Karpas-422 (cell line): Measurements from ENCODE around the gene MT1A. TPM values are rescaled to one million over a fixed set of nuclear protein-coding genes. Genes with fewer than 3 reads are reported as not detected.

Experiments
- DNase-seq: peaks from one replicate; pipeline ENCODE4 v3.0.0-alpha.2; 2015
- H2AFZ ChIP-seq: fragments of 200-600 bp; sonication (generic); 2 replicates; pipeline ENCODE4 v1.6.1; 2014; ENCODE audit warnings: antibody characterized with exemption, low read length, mixed read lengths
- H3K27ac ChIP-seq: fragments of 200-600 bp; sonication (generic); 2 replicates; pipeline ENCODE4 v1.5.1; 2014; ENCODE audit warnings: mild to moderate bottlenecking, low read length, moderate library complexity
- H3K27me3 ChIP-seq: fragments of 200-600 bp; sonication (generic); 2 replicates; pipeline ENCODE4 v1.6.1; 2014; ENCODE audit warnings: low read length, mixed read lengths
- H3K36me3 ChIP-seq: fragments of 200-600 bp; sonication (generic); 2 replicates; pipeline ENCODE4 v1.6.1; 2014; ENCODE audit warnings: low read length, mixed read lengths; ENCODE audit not compliant: insufficient read depth
- H3K4me1 ChIP-seq: fragments of 200-600 bp; sonication (generic); 2 replicates; pipeline ENCODE4 v1.6.1; 2014; ENCODE audit warnings: mild to moderate bottlenecking, low read length, mixed read lengths
- H3K4me2 ChIP-seq: fragments of 200-600 bp; sonication (generic); 2 replicates; pipeline ENCODE4 v1.6.1; 2014; ENCODE audit warnings: low read length, low read depth, mild to moderate bottlenecking; ENCODE audit not compliant: poor library complexity, severe bottlenecking
- H3K4me3 ChIP-seq: fragments of 200-600 bp; sonication (generic); 2 replicates; pipeline ENCODE4 v1.5.1; 2014; ENCODE audit warnings: mild to moderate bottlenecking, antibody characterized with exemption, low read length, mixed read lengths
- H3K79me2 ChIP-seq: fragments of 200-600 bp; sonication (generic); 2 replicates; pipeline ENCODE4 v1.6.1; 2014; ENCODE audit warnings: mild to moderate bottlenecking, low read length, mixed read lengths
- H3K9ac ChIP-seq: fragments of 200-600 bp; sonication (generic); 2 replicates; pipeline ENCODE4 v1.6.0; 2014; ENCODE audit warnings: low read length
- H3K9me2 ChIP-seq: fragments of 200-600 bp; sonication (generic), shearing (Covaris generic); replicated peaks from 2 replicates; pipeline ENCODE4 v1.6.0; 2014; ENCODE audit warnings: mild to moderate bottlenecking, low read length, moderate library complexity; ENCODE audit not compliant: insufficient read depth
- H3K9me3 ChIP-seq: fragments of 300-700, 200-600 bp; sonication (generic); 2 replicates; pipeline ENCODE4 v1.6.1; 2014; ENCODE audit warnings: low read length, mixed read lengths
- H4K20me1 ChIP-seq: fragments of 200-600 bp; sonication (generic); 2 replicates; pipeline ENCODE4 v1.6.1; 2014; ENCODE audit warnings: mild to moderate bottlenecking, antibody characterized with exemption, low read length, low read depth; ENCODE audit not compliant: insufficient read depth
- total RNA-seq: library from RNA; depleted of rRNA; stranded (reverse); fragments of >200 nt; shearing (Covaris generic); gene quantifications from 2 replicates; pipeline ENCODE4 v1.2.3, GENCODE V29; 2014; ENCODE audit warnings: low replicate concordance; rRNA removed

MT1A gene
- total RNA-seq, 1 experiment from 2014 or later: not detected

GRCh38 chr16:56686758-56687157 lies 48.3 kb downstream of the MT1A start:
- no peak overlapping the region for H2AFZ ChIP-seq
- H3K27ac ChIP-seq: no peak overlapping the region
- no peak for DNase-seq
- H3K4me3 ChIP-seq: no peak overlapping the region
- H3K9ac ChIP-seq: no peak overlapping the region
- no peak overlapping the region for H3K4me2 ChIP-seq
- H3K9me3 ChIP-seq: no peaks in the 10 kb centered on the region
- no peaks in the 10 kb centered on the region for H3K79me2 ChIP-seq
- H3K27me3 ChIP-seq: no peaks in the 10 kb centered on the region
- peaks cover 24% of the 10 kb centered on the region for H3K4me1 ChIP-seq
- no peaks in the 10 kb centered on the region for H3K36me3 ChIP-seq
- H3K9me2 ChIP-seq: no peaks in the 10 kb centered on the region
- H4K20me1 ChIP-seq: peaks cover 7% of the 10 kb centered on the region; the same call in 1 of the 2 replicates

- no peaks in the 10 kb centered on the region for H3K9me3 ChIP-seq
- no peaks in the 10 kb centered on the region for H3K9me2 ChIP-seq
- H3K9ac ChIP-seq: no peak overlapping the region
- no peak overlapping the region for H2AFZ ChIP-seq
- peaks cover 1% of the 10 kb centered on the region; the same call in 1 of the 2 replicates for H4K20me1 ChIP-seq
- no peak overlapping the region for H3K4me3 ChIP-seq
- H3K27me3 ChIP-seq: no peaks in the 10 kb centered on the region
- H3K27ac ChIP-seq: no peak overlapping the region
- no peak overlapping the region for H3K4me2 ChIP-seq
- no peaks in the 10 kb centered on the region for H3K36me3 ChIP-seq
- no peaks in the 10 kb centered on the region for H3K79me2 ChIP-seq
- peaks cover 9% of the 10 kb centered on the region for H3K4me1 ChIP-seq
- DNase-seq: no peak
Observed at GRCh38 chr16:56688762-56689161, 50.3 kb downstream of the MT1A start.

- H3K27ac ChIP-seq: no peak overlapping the region
- no peak for DNase-seq
- H3K4me1 ChIP-seq: peaks cover 5% of the 10 kb centered on the region
- H4K20me1 ChIP-seq: no peaks in the 10 kb centered on the region
- no peaks in the 10 kb centered on the region for H3K36me3 ChIP-seq
- H3K79me2 ChIP-seq: no peaks in the 10 kb centered on the region
- H3K9ac ChIP-seq: no peak overlapping the region
- no peak overlapping the region for H2AFZ ChIP-seq
- no peaks in the 10 kb centered on the region for H3K9me2 ChIP-seq
- no peaks in the 10 kb centered on the region for H3K27me3 ChIP-seq
- no peaks in the 10 kb centered on the region for H3K9me3 ChIP-seq
- no peak overlapping the region for H3K4me3 ChIP-seq
- no peak overlapping the region for H3K4me2 ChIP-seq
Observed at GRCh38 chr16:56689171-56689570, 50.7 kb downstream of the MT1A start.

Other genes with a start within 250 kb of the MT1A start
- gene AMFR, start 213.1 kb upstream of the MT1A start, total RNA-seq: 243 and 284 TPM in 2 replicates
- 73.2 and 170 TPM in 2 replicates for gene NUDT21, start 187.3 kb upstream of the MT1A start, total RNA-seq
- 51.9 and 61.0 TPM in 2 replicates for gene OGFOD1, start 187.1 kb upstream of the MT1A start, total RNA-seq
- 55.5 and 66.2 TPM in 2 replicates for gene BBS2, start 118.6 kb upstream of the MT1A start, total RNA-seq
- gene MT4, start 73.6 kb upstream of the MT1A start, total RNA-seq: not detected in 2 replicates
- gene MT3, start 49.1 kb upstream of the MT1A start, total RNA-seq: not detected in 2 replicates
- gene MT2A, start 30.1 kb upstream of the MT1A start, total RNA-seq: 292 and 385 TPM in 2 replicates
- gene MT1E, start 12.9 kb upstream of the MT1A start, total RNA-seq: not detected in 2 replicates
- gene MT1M, start 6.0 kb upstream of the MT1A start, total RNA-seq: not detected in 2 replicates
- gene MT1B, start 13.2 kb downstream of the MT1A start, total RNA-seq: 2.7 and 5.7 TPM in 2 replicates
- 36.3 and 68.5 TPM in 2 replicates for gene MT1F, start 19.3 kb downstream of the MT1A start, total RNA-seq
- gene MT1G, start 29.4 kb downstream of the MT1A start, total RNA-seq: not detected in 2 replicates
- gene MT1H, start 31.1 kb downstream of the MT1A start, total RNA-seq: 4.6 TPM in 1 of 2 replicates, not detected in the other
- 238 and 374 TPM in 2 replicates for gene MT1X, start 43.8 kb downstream of the MT1A start, total RNA-seq
- 112 and 116 TPM in 2 replicates for gene NUP93, start 91.5 kb downstream of the MT1A start, total RNA-seq
- 0.14 TPM in 1 of 2 replicates, not detected in the other for gene SLC12A3, start 226.5 kb downstream of the MT1A start, total RNA-seq